GM23338 (cell line): ENCODE data around the gene RSPO3. TPM values are rescaled to one million over a fixed set of nuclear protein-coding genes. Genes with fewer than 3 reads are reported as not detected.

Experiments used
- ATAC-seq: fragments of 200-7000 bp; cut with Tn5 transposase; 3 replicates; pipeline ENCODE4 v1.9.1; 2020
- DNase-seq: peaks from one replicate; pipeline ENCODE4 v3.0.0-alpha.2; 2015; ENCODE audit warnings: low spot score
- H2AFZ ChIP-seq: fragments of 200-600 bp; sonication (generic); 2 replicates; pipeline ENCODE4 v1.8.0; 2016; ENCODE audit warnings: antibody characterized with exemption, mild to moderate bottlenecking, moderate library complexity
- H3F3A ChIP-seq: fragments of 200-600 bp; sonication (generic); replicated peaks from 2 replicates; pipeline ENCODE4 v1.8.0; 2017; ENCODE audit warnings: antibody characterized with exemption, mixed run types, low read depth
- H3K27ac ChIP-seq: fragments of 200-600 bp; sonication (generic); 2 replicates; pipeline ENCODE4 v1.6.1; 2016; ENCODE audit warnings: low read depth
- H3K27me3 ChIP-seq: fragments of 200-600 bp; sonication (generic); 2 replicates; pipeline ENCODE4 v1.8.0; 2016; ENCODE audit warnings: mild to moderate bottlenecking, mixed run types, moderate library complexity; ENCODE audit not compliant: insufficient read depth
- H3K36me3 ChIP-seq: fragments of 200-600 bp; sonication (generic); 2 replicates; pipeline ENCODE4 v1.8.0; 2016; ENCODE audit warnings: mild to moderate bottlenecking; ENCODE audit not compliant: insufficient read depth
- H3K4me1 ChIP-seq: fragments of 200-600 bp; sonication (generic); 2 replicates; pipeline ENCODE4 v1.8.0; 2016; ENCODE audit warnings: mild to moderate bottlenecking, moderate library complexity; ENCODE audit not compliant: insufficient read depth
- H3K4me2 ChIP-seq: fragments of 200-600 bp; sonication (generic); 2 replicates; pipeline ENCODE4 v1.7.1; 2017; ENCODE audit warnings: mixed run types
- H3K4me3 ChIP-seq: fragments of 200-600 bp; sonication (generic); 2 replicates; pipeline ENCODE4 v1.6.1; 2016; ENCODE audit warnings: mixed run types
- H3K79me2 ChIP-seq: fragments of 200-600 bp; sonication (generic); replicated peaks from 2 replicates; pipeline ENCODE4 v1.8.0; 2017; ENCODE audit warnings: mild to moderate bottlenecking; ENCODE audit not compliant: insufficient read depth
- H3K9me2 ChIP-seq: fragments of 200-600 bp; sonication (generic); 2 replicates; pipeline ENCODE4 v1.8.0; 2017; ENCODE audit not compliant: insufficient read depth
- H4K20me1 ChIP-seq: fragments of 200-600 bp; sonication (generic); replicated peaks from 2 replicates; pipeline ENCODE4 v1.8.0; 2017; ENCODE audit warnings: mild to moderate bottlenecking; ENCODE audit not compliant: insufficient read depth
- H3K27ac Mint-ChIP-seq: 2 replicates; pipeline ENCODE4 v1.8.0; 2020; ENCODE audit warnings: inconsistent platforms, mild to moderate bottlenecking, moderate library complexity, mixed read lengths
- H3K27me3 Mint-ChIP-seq: 3 replicates; pipeline ENCODE4 v1.8.0; 2022; ENCODE audit warnings: low read depth, mild to moderate bottlenecking, moderate library complexity, mixed read lengths, inconsistent platforms; ENCODE audit not compliant: insufficient read depth, poor library complexity
- H3K36me3 Mint-ChIP-seq: 3 replicates; pipeline ENCODE4 v1.8.0; 2021; ENCODE audit warnings: low read depth, mild to moderate bottlenecking, inconsistent platforms, moderate library complexity, mixed read lengths
- H3K4me1 Mint-ChIP-seq: 3 replicates; pipeline ENCODE4 v1.8.0; 2020; ENCODE audit warnings: mild to moderate bottlenecking, inconsistent platforms, mixed read lengths
- H3K4me3 Mint-ChIP-seq: 3 replicates; pipeline ENCODE4 v1.8.0; 2021; ENCODE audit warnings: moderate library complexity, mild to moderate bottlenecking, inconsistent platforms, mixed read lengths
- H3K9me3 Mint-ChIP-seq: 3 replicates; pipeline ENCODE4 v1.8.0; 2020; ENCODE audit warnings: moderate library complexity, mild to moderate bottlenecking, inconsistent platforms, mixed read lengths
- CREB1 ChIP-seq: fragments of 250-450 bp; sonication (Bioruptor Pico); IDR thresholded peaks from 2 replicates; pipeline ENCODE4 v1.5.0; 2020; ENCODE audit warnings: low read depth, mild to moderate bottlenecking, moderate library complexity
- ETS1 ChIP-seq: IDR thresholded peaks from 2 replicates; pipeline ENCODE4 v1.6.1; 2016; ENCODE audit warnings: antibody characterized with exemption
- EZH2 ChIP-seq: fragments of 200-600 bp; sonication (generic); IDR thresholded peaks from one replicate; pipeline ENCODE4 v1.8.0; 2017; ENCODE audit warnings: antibody characterized with exemption, mild to moderate bottlenecking, low read depth; ENCODE audit not compliant: unreplicated experiment
- EZH2phosphoT487 ChIP-seq: fragments of 200-600 bp; sonication (generic); IDR thresholded peaks from one replicate; pipeline ENCODE4 v1.8.1; 2018; ENCODE audit warnings: antibody characterized with exemption; ENCODE audit not compliant: unreplicated experiment
- JUNB ChIP-seq: IDR thresholded peaks from one replicate; pipeline ENCODE4 v1.6.1; 2016; ENCODE audit warnings: antibody characterized with exemption; ENCODE audit not compliant: unreplicated experiment
- NANOG ChIP-seq: IDR thresholded peaks from 2 replicates; pipeline ENCODE4 v1.6.1; 2016; ENCODE audit warnings: antibody characterized with exemption, borderline replicate concordance
- POLR2AphosphoS5 ChIP-seq: IDR thresholded peaks from 2 replicates; pipeline ENCODE4 v1.6.1; 2016; ENCODE audit warnings: antibody characterized with exemption, low read depth
- REST ChIP-seq: IDR thresholded peaks from one replicate; pipeline ENCODE4 v1.6.1; 2018; ENCODE audit warnings: antibody characterized with exemption; ENCODE audit not compliant: unreplicated experiment
- STAT1 ChIP-seq: IDR thresholded peaks from one replicate; pipeline ENCODE4 v1.6.1; 2016; ENCODE audit warnings: antibody characterized with exemption; ENCODE audit not compliant: unreplicated experiment
- ZNF114 ChIP-seq: fragments of 250-450 bp; sonication (Bioruptor Pico); IDR thresholded peaks from 2 replicates; pipeline ENCODE4 v1.5.0; 2020; ENCODE audit warnings: mild to moderate bottlenecking, moderate library complexity
- ZNF331 ChIP-seq: fragments of 250-450 bp; sonication (Bioruptor Pico); IDR thresholded peaks from 2 replicates; pipeline ENCODE4 v1.5.0; 2020; ENCODE audit warnings: low read depth, mild to moderate bottlenecking, moderate library complexity
- polyA plus RNA-seq: library from polyadenylated mRNA; unstranded; fragments of >200 nt; fragmentation: Nextera tagmentation; extraction: Ambion mirVana; gene quantifications from 2 replicates; pipeline ENCODE4 v1.2.1, GENCODE V29; 2016
- total RNA-seq: library from RNA; depleted of rRNA; stranded (reverse); fragments of >200 nt; shearing (Covaris generic); gene quantifications from 2 replicates; pipeline ENCODE4 v1.2.3, GENCODE V29; 2014
- TF ChIP-seq, protein P1 (sequence below): fragments of 250-450 bp; sonication (Bioruptor Pico); IDR thresholded peaks from 2 replicates; pipeline ENCODE4 v1.5.0; 2020; ENCODE audit warnings: mild to moderate bottlenecking, moderate library complexity
- TF ChIP-seq, protein P2 (sequence below), 2 experiments: fragments of 200-600 bp in 1 of 2; sonication (generic) in 1 of 2; conservative IDR thresholded peaks; 2 replicates each; pipeline versions ENCODE4 v1.5.1 to v1.6.1; 2016 to 2017; ENCODE audit warnings: antibody characterized with exemption in 2 of 2, low read depth in 2 of 2, mild to moderate bottlenecking in 2 of 2, moderate library complexity in 1 of 2

RSPO3 gene
- total and polyA plus RNA-seq, 2 experiments from 2014 or later = not detected

DNA sequence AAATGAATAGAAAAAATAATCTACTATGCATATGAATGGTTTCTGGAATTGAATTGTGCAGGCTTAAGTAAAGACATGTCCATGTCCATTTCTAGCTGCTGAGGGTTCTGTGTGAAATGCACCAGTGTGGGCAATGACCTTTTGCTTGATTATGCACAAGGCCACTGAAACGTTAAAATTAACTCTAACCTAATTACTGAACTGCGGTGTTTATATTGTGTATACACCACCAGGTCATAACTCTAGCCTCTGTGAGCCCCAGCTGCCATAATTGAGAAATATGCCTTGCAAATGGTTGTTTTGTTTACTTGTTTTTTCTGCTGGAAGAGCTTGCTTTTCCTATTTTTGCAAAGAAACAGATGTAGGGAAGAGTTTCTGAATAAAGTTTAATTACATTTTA is 46.1 kb downstream of the RSPO3 start:
- Histone ChIP-seq H3K4me3 (no peak overlapping the region), H3K79me2 (no peaks in the 10 kb centered on the region), H3F3A (no peaks in the 10 kb centered on the region), H3K4me2 (no peak overlapping the region), H3K4me1 (peaks cover 29% of the 10 kb centered on the region), H3K9me2 (no peaks in the 10 kb centered on the region), H3K27me3 (no peaks in the 10 kb centered on the region), H3K27ac (no peak overlapping the region), H3K36me3 (no peaks in the 10 kb centered on the region), H4K20me1 (no peaks in the 10 kb centered on the region), H2AFZ (no peak overlapping the region)
- no peak for ATAC-seq
- TF ChIP-seq, protein P1, sequence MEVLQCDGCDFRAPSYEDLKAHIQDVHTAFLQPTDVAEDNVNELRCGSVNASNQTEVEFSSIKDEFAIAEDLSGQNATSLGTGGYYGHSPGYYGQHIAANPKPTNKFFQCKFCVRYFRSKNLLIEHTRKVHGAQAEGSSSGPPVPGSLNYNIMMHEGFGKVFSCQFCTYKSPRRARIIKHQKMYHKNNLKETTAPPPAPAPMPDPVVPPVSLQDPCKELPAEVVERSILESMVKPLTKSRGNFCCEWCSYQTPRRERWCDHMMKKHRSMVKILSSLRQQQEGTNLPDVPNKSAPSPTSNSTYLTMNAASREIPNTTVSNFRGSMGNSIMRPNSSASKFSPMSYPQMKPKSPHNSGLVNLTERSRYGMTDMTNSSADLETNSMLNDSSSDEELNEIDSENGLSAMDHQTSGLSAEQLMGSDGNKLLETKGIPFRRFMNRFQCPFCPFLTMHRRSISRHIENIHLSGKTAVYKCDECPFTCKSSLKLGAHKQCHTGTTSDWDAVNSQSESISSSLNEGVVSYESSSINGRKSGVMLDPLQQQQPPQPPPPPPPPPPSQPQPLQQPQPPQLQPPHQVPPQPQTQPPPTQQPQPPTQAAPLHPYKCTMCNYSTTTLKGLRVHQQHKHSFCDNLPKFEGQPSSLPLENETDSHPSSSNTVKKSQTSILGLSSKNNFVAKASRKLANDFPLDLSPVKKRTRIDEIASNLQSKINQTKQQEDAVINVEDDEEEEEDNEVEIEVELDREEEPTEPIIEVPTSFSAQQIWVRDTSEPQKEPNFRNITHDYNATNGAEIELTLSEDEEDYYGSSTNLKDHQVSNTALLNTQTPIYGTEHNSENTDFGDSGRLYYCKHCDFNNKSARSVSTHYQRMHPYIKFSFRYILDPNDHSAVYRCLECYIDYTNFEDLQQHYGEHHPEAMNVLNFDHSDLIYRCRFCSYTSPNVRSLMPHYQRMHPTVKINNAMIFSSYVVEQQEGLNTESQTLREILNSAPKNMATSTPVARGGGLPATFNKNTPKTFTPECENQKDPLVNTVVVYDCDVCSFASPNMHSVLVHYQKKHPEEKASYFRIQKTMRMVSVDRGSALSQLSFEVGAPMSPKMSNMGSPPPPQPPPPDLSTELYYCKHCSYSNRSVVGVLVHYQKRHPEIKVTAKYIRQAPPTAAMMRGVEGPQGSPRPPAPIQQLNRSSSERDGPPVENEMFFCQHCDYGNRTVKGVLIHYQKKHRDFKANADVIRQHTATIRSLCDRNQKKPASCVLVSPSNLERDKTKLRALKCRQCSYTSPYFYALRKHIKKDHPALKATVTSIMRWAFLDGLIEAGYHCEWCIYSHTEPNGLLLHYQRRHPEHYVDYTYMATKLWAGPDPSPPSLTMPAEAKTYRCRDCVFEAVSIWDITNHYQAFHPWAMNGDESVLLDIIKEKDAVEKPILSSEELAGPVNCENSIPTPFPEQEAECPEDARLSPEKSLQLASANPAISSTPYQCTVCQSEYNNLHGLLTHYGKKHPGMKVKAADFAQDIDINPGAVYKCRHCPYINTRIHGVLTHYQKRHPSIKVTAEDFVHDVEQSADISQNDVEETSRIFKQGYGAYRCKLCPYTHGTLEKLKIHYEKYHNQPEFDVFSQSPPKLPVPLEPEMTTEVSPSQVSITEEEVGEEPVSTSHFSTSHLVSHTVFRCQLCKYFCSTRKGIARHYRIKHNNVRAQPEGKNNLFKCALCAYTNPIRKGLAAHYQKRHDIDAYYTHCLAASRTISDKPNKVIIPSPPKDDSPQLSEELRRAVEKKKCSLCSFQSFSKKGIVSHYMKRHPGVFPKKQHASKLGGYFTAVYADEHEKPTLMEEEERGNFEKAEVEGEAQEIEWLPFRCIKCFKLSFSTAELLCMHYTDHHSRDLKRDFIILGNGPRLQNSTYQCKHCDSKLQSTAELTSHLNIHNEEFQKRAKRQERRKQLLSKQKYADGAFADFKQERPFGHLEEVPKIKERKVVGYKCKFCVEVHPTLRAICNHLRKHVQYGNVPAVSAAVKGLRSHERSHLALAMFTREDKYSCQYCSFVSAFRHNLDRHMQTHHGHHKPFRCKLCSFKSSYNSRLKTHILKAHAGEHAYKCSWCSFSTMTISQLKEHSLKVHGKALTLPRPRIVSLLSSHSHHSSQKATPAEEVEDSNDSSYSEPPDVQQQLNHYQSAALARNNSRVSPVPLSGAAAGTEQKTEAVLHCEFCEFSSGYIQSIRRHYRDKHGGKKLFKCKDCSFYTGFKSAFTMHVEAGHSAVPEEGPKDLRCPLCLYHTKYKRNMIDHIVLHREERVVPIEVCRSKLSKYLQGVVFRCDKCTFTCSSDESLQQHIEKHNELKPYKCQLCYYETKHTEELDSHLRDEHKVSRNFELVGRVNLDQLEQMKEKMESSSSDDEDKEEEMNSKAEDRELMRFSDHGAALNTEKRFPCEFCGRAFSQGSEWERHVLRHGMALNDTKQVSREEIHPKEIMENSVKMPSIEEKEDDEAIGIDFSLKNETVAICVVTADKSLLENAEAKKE (CRISPR knock-in tag) = no peak
- no peak for TF ChIP-seq STAT1
- no peak for TF ChIP-seq JUNB
- TF ChIP-seq EZH2 = no peak
- TF ChIP-seq, protein P2, sequence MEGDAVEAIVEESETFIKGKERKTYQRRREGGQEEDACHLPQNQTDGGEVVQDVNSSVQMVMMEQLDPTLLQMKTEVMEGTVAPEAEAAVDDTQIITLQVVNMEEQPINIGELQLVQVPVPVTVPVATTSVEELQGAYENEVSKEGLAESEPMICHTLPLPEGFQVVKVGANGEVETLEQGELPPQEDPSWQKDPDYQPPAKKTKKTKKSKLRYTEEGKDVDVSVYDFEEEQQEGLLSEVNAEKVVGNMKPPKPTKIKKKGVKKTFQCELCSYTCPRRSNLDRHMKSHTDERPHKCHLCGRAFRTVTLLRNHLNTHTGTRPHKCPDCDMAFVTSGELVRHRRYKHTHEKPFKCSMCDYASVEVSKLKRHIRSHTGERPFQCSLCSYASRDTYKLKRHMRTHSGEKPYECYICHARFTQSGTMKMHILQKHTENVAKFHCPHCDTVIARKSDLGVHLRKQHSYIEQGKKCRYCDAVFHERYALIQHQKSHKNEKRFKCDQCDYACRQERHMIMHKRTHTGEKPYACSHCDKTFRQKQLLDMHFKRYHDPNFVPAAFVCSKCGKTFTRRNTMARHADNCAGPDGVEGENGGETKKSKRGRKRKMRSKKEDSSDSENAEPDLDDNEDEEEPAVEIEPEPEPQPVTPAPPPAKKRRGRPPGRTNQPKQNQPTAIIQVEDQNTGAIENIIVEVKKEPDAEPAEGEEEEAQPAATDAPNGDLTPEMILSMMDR (conservative IDR thresholded peaks at IDR 0.05; ENCODE audit: low read depth in 2 of 2) = no peak
- no peak for TF ChIP-seq REST
- no peak for TF ChIP-seq ZNF114 (CRISPR knock-in tag)
- TF ChIP-seq ETS1 = no peak
- no peak for TF ChIP-seq EZH2phosphoT487
- TF ChIP-seq ZNF331 (CRISPR knock-in tag) = no peak
- no peak for TF ChIP-seq NANOG
- no peak for TF ChIP-seq POLR2AphosphoS5
- no peak for TF ChIP-seq CREB1
- no peak for DNase-seq
- H3K4me1 Mint-ChIP-seq = peaks cover 30% of the 10 kb centered on the region
- peaks cover 5% of the 10 kb centered on the region; the same call in 1 of the 3 replicates for H3K9me3 Mint-ChIP-seq
- no peaks in the 10 kb centered on the region; the same call in 1 of the 3 replicates for H3K36me3 Mint-ChIP-seq
- H3K27me3 Mint-ChIP-seq = no peaks in the 10 kb centered on the region
- no peak overlapping the region for H3K4me3 Mint-ChIP-seq
- no peak overlapping the region for H3K27ac Mint-ChIP-seq
